Lower lobe of right lung (tissue), 2 donors: ENCODE data around the gene SLC9C2. TPM values are rescaled to one million over a fixed set of nuclear protein-coding genes. Genes with fewer than 3 reads are reported as not detected.
A peak's percentile ranks its signal among the peaks of the same experiment; 100 is the strongest.

Source experiments
- ATAC-seq, 2 donors: fragments of 200-7000 bp; cut with Tn5 transposase; one replicate each; pipeline ENCODE4 v1.9.1; 2020 to 2022; ENCODE audit warnings: mild to moderate bottlenecking in 2 of 2, moderate library complexity in 2 of 2
- DNase-seq: peaks from one replicate; pipeline ENCODE4 v3.0.0-alpha.2; 2020
- H3K27ac ChIP-seq: fragments of 200-600 bp; one replicate; pipeline ENCODE4 v1.8.0; 2022
- H3K27me3 ChIP-seq: fragments of 200-600 bp; one replicate; pipeline ENCODE4 v1.8.0; 2022; ENCODE audit warnings: low read depth
- H3K36me3 ChIP-seq: fragments of 200-600 bp; one replicate; pipeline ENCODE4 v1.8.0; 2022; ENCODE audit warnings: mild to moderate bottlenecking
- H3K4me1 ChIP-seq: fragments of 200-600 bp; one replicate; pipeline ENCODE4 v1.8.0; 2022
- H3K4me3 ChIP-seq: fragments of 200-600 bp; one replicate; pipeline ENCODE4 v1.8.0; 2022; ENCODE audit warnings: mild to moderate bottlenecking
- H3K9me3 ChIP-seq: fragments of 200-600 bp; one replicate; pipeline ENCODE4 v1.8.0; 2022
- intact Hi-C: fragments of 100-400 bp; cut with DNase I; formaldehyde crosslinking; loops from one replicate; pipeline ENCODE4 v1.11.0; 2022
- total RNA-seq: library from RNA; stranded (reverse); fragmentation: NEBNext Ultra II Directional; extraction: Animal tissue kit (Norgen Biotek cat#: 25700); gene quantifications from one replicate; pipeline ENCODE4 v1.2.1, GENCODE V29; 2021
- TF ChIP-seq, protein P1 (sequence below): fragments of 200-600 bp; IDR thresholded peaks from one replicate; pipeline ENCODE4 v1.8.0; 2022; ENCODE audit warnings: antibody characterized with exemption, mild to moderate bottlenecking
- donor health status: DM: no; HTN: yes; CAD: no; lungs with severe emphysema.

The SLC9C2 gene
- total RNA-seq, 1 donor from 2014 or later = 1.4 TPM

- no peaks in the 10 kb centered on the region for H3K9me3 ChIP-seq
- no peak for DNase-seq
- no peaks in the 10 kb centered on the region for H3K27me3 ChIP-seq
- intact Hi-C loops = no loop called here
- H3K27ac ChIP-seq = peak overlapping the region; percentile 60
- no peak overlapping the region for H3K4me3 ChIP-seq
- H3K36me3 ChIP-seq = no peaks in the 10 kb centered on the region
- no peaks in the 10 kb centered on the region for H3K4me1 ChIP-seq
- TF ChIP-seq, protein P1, sequence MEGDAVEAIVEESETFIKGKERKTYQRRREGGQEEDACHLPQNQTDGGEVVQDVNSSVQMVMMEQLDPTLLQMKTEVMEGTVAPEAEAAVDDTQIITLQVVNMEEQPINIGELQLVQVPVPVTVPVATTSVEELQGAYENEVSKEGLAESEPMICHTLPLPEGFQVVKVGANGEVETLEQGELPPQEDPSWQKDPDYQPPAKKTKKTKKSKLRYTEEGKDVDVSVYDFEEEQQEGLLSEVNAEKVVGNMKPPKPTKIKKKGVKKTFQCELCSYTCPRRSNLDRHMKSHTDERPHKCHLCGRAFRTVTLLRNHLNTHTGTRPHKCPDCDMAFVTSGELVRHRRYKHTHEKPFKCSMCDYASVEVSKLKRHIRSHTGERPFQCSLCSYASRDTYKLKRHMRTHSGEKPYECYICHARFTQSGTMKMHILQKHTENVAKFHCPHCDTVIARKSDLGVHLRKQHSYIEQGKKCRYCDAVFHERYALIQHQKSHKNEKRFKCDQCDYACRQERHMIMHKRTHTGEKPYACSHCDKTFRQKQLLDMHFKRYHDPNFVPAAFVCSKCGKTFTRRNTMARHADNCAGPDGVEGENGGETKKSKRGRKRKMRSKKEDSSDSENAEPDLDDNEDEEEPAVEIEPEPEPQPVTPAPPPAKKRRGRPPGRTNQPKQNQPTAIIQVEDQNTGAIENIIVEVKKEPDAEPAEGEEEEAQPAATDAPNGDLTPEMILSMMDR = no peak
- peak; percentile 57 to 72 for ATAC-seq
These were observed 96.4 kb downstream of the SLC9C2 start for GRCh38 chr1:173506437-173506836.

- no peaks in the 10 kb centered on the region for H3K27me3 ChIP-seq
- no peaks in the 10 kb centered on the region for H3K36me3 ChIP-seq
- DNase-seq = no peak
- no peaks in the 10 kb centered on the region for H3K4me1 ChIP-seq
- no peak for ATAC-seq
- TF ChIP-seq, protein P1 = no peak
- no peak overlapping the region for H3K4me3 ChIP-seq
- no peak overlapping the region for H3K27ac ChIP-seq
- H3K9me3 ChIP-seq = no peaks in the 10 kb centered on the region
- intact Hi-C loops = no loop called here
These were observed 97.5 kb downstream of the SLC9C2 start for GRCh38 chr1:173505391-173505790.

DNA sequence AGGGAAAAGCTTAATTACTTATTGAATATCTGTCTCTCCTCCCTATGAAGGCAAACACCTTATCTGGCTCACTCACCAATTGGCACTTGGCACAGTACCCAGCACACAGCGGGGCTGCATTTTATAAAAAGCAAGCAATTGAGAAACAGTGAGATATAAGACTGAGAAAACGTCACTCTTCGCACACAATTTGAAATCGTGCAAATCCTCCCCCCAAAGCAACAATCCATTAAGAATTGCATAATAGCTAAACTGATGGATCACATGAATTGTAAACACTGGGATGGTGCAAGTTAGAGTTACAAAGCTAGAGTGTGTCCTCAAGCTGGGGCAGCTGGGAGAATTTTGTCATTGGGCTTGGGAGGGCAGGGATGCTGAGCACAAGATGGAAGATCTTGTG, 98.6 kb downstream of the SLC9C2 start:
- Histone ChIP-seq H3K4me3 (no peak overlapping the region), H3K27ac (peak overlapping the region; percentile 31)
- no peak for ATAC-seq

GRCh38 chr1:173503391-173503790, 99.5 kb downstream of the SLC9C2 start:
- H3K4me1 ChIP-seq = no peaks in the 10 kb centered on the region
- TF ChIP-seq, protein P1 = no peak
- intact Hi-C loops = no loop called here
- no peaks in the 10 kb centered on the region for H3K36me3 ChIP-seq
- DNase-seq (no peak), ATAC-seq (peak in 1 of 2 donors; percentile 41)
- no peaks in the 10 kb centered on the region for H3K9me3 ChIP-seq
- no peak overlapping the region for H3K27ac ChIP-seq
- H3K4me3 ChIP-seq = no peak overlapping the region
- no peaks in the 10 kb centered on the region for H3K27me3 ChIP-seq

More for the DNA sequence above, 98.6 kb downstream of the SLC9C2 start:
- TF ChIP-seq, protein P1 = no peak
- no peaks in the 10 kb centered on the region for H3K9me3 ChIP-seq
- intact Hi-C loops = no loop called here
- H3K27me3 ChIP-seq = no peaks in the 10 kb centered on the region
- H3K4me1 ChIP-seq = no peaks in the 10 kb centered on the region
- H3K36me3 ChIP-seq = no peaks in the 10 kb centered on the region
- DNase-seq = no peak

- no peak for ATAC-seq
- TF ChIP-seq, protein P1 = no peak
These were observed 100.8 kb downstream of the SLC9C2 start for GRCh38 chr1:173502104-173502503.

DNA sequence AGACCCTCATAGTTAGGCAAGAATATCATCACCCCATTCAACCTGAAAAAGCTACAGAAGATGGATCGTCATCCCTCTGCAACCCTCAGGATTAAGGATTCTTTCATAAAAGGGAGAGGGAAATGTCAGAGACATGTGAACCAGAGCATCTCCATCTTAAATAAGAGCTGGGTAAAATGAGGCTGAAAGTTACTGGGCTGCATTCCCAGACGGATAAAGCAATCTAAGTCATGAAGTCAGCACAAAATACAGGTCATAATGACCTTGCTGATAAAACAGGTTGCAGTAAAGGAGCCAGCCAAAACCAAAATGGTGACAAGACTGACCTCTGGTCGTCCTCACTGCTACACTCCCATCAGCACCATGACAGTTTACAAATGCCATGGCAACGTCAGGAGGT, 103.1 kb downstream of the SLC9C2 start:
- no peak overlapping the region for H3K4me3 ChIP-seq
- H3K27me3 ChIP-seq = no peaks in the 10 kb centered on the region
- no peaks in the 10 kb centered on the region for H3K9me3 ChIP-seq
- TF ChIP-seq, protein P1 = no peak
- no peak for DNase-seq
- intact Hi-C loops = no loop called here
- no peaks in the 10 kb centered on the region for H3K4me1 ChIP-seq
- no peaks in the 10 kb centered on the region for H3K36me3 ChIP-seq
- no peak for ATAC-seq
- no peak overlapping the region for H3K27ac ChIP-seq

More at GRCh38 chr1:173502104-173502503, 100.8 kb downstream of the SLC9C2 start:
- Histone ChIP-seq H3K27ac (no peak overlapping the region), H3K4me3 (no peak overlapping the region), H3K9me3 (no peaks in the 10 kb centered on the region), H3K4me1 (no peaks in the 10 kb centered on the region), H3K27me3 (no peaks in the 10 kb centered on the region), H3K36me3 (no peaks in the 10 kb centered on the region)
- intact Hi-C loops = no loop called here
- DNase-seq = no peak
